ENCODE measurements around the gene ADAMTS2.

Gene ADAMTS2

GRCh38 chr5:179257176-179257682 is 88.0 kb downstream of the ADAMTS2 start:
- DNase-seq (ENCODE audit: low read depth, low spot score) = no peak
- Histone ChIP-seq H3K9me3 (ENCODE audit: low read depth, low read length) (no peaks in the 10 kb centered on the region), H3K27ac (no peak overlapping the region), H3K9ac (ENCODE audit: insufficient read length) (no peak overlapping the region), H3K36me3 (ENCODE audit: insufficient read depth, low read length) (no peaks in the 10 kb centered on the region), H3K4me3 (no peak overlapping the region)
- TF ChIP-seq EZH2 (IDR thresholded peaks at IDR 0.05) (no peak), FOXP2 (optimal IDR thresholded peaks at IDR 0.05; ENCODE audit: control extremely low read depth, extremely low read length, insufficient read depth) (no peak), POLR2AphosphoS5 (IDR thresholded peaks at IDR 0.05; ENCODE audit: borderline replicate concordance, low read depth, low read length) (no peak)

DNA sequence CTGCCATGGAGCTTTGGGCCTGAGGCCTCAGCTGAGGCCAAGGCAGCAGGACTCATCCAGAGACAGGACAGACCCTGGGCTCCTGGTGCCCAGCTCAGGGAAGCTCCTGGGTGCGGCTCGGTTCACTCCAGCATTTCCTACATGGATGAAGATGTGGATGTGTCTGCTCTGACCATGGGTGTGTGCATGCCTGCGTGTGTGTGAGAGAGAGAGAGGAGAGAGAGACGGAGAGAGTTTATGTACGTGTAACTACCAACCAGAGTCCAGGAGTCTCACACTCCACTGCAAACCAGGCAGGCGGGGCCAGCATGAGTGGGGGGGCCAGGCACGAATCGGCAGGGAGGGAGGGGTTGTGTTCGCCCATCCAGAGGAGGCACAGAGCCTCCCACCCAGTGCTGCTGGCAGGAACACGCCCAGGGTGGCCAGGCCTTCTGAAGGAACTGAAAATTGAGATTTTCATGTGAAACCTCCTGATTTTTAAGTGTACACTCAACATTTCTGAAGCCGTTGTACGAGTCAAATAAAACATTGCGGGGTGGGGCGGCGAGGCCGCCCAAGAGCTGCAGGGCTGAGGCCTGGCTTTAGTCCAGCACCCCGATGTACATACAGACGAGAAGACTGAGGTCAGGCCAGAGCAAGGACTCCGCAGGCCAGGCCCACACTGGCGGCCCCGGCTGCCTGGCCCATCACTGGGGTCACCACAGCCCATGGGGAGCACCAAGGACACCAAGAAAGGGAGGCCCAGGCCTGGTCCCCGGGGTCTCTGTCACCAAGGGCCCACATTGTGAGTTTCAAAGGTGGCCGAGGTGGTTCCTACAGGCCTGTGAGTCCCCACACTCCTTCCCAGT is 88.7 kb downstream of the ADAMTS2 start:
- Histone ChIP-seq H3K4me3 (no peak overlapping the region), H3K9me3 (ENCODE audit: low read depth, low read length) (no peaks in the 10 kb centered on the region), H3K27ac (no peak overlapping the region), H3K9ac (ENCODE audit: insufficient read length) (no peak overlapping the region), H3K36me3 (ENCODE audit: insufficient read depth, low read length) (no peaks in the 10 kb centered on the region)
- DNase-seq (ENCODE audit: low read depth, low spot score) = no peak
- TF ChIP-seq EZH2 (IDR thresholded peaks at IDR 0.05) = no peak
- TF ChIP-seq FOXP2 (optimal IDR thresholded peaks at IDR 0.05; ENCODE audit: control extremely low read depth, extremely low read length, insufficient read depth) = no peak
- no peak for TF ChIP-seq POLR2AphosphoS5 (IDR thresholded peaks at IDR 0.05; ENCODE audit: borderline replicate concordance, low read depth, low read length)

DNA sequence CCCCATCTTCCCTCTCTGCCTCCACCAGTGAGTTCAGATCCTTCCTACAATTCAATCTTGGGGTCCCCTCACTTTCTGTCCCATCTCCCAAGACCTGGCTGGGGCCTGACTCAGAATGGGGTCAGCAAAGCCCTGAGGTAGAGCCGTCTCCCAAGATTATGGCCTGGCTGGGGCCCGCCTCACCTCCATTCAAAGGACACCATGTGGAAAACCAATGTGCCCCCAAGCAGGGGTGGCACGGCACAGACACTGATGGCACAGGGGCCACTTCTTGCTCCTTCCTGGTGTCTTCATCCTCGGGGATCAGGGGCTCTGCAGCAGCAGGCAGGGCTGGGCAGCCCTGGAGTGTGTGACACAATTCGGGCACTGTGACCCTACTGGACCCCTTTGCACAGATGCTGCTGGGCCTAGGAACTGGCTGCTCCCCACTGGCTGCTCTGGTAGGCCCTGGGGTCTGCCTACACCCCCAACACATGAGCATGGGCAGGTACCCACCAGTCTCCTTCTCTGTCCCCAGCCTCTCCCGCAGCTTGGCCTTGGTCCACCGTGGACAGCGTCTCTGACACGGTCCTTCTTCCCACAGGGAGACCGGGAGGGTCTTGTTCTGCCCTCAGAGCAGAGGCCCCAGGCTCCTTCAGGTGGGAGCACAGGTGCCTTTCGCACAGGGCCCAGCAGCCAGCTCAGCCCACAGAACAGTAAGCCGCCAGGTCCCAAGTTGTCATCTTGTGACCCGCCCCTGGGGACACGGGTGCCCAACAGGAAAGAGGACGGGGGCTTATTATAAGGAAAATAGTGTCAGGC is 89.5 kb downstream of the ADAMTS2 start:
- Histone ChIP-seq H3K9me3 (ENCODE audit: low read depth, low read length) (no peaks in the 10 kb centered on the region), H3K9ac (ENCODE audit: insufficient read length) (no peak overlapping the region), H3K4me3 (no peak overlapping the region), H3K27ac (no peak overlapping the region), H3K36me3 (ENCODE audit: insufficient read depth, low read length) (no peaks in the 10 kb centered on the region)
- no peak for DNase-seq (ENCODE audit: low read depth, low spot score)
- TF ChIP-seq POLR2AphosphoS5 (IDR thresholded peaks at IDR 0.05; ENCODE audit: borderline replicate concordance, low read depth, low read length) (no peak), EZH2 (IDR thresholded peaks at IDR 0.05) (no peak), FOXP2 (optimal IDR thresholded peaks at IDR 0.05; ENCODE audit: control extremely low read depth, extremely low read length, insufficient read depth) (no peak)

GRCh38 chr5:179254638-179255271 is 90.5 kb downstream of the ADAMTS2 start:
- H3K9me3 ChIP-seq (ENCODE audit: low read depth, low read length) = no peaks in the 10 kb centered on the region
- no peaks in the 10 kb centered on the region for H3K36me3 ChIP-seq (ENCODE audit: insufficient read depth, low read length)
- TF ChIP-seq POLR2AphosphoS5 (IDR thresholded peaks at IDR 0.05; ENCODE audit: borderline replicate concordance, low read depth, low read length) (no peak), EZH2 (IDR thresholded peaks at IDR 0.05) (no peak), FOXP2 (optimal IDR thresholded peaks at IDR 0.05; ENCODE audit: control extremely low read depth, extremely low read length, insufficient read depth) (no peak)
- no peak overlapping the region for H3K9ac ChIP-seq (ENCODE audit: insufficient read length)
- no peak for DNase-seq (ENCODE audit: low read depth, low spot score)
- no peak overlapping the region for H3K4me3 ChIP-seq
- H3K27ac ChIP-seq = no peak overlapping the region

- Histone ChIP-seq H3K36me3 (ENCODE audit: insufficient read depth, low read length) (no peaks in the 10 kb centered on the region), H3K9ac (ENCODE audit: insufficient read length) (no peak overlapping the region), H3K9me3 (ENCODE audit: low read depth, low read length) (no peaks in the 10 kb centered on the region), H3K4me3 (no peak overlapping the region), H3K27ac (no peak overlapping the region)
- no peak for TF ChIP-seq FOXP2 (optimal IDR thresholded peaks at IDR 0.05; ENCODE audit: control extremely low read depth, extremely low read length, insufficient read depth)
- TF ChIP-seq POLR2AphosphoS5 (IDR thresholded peaks at IDR 0.05; ENCODE audit: borderline replicate concordance, low read depth, low read length) = no peak
- TF ChIP-seq EZH2 (IDR thresholded peaks at IDR 0.05) = no peak
- no peak for DNase-seq (ENCODE audit: low read depth, low spot score)
These were observed 91.5 kb downstream of the ADAMTS2 start for GRCh38 chr5:179253730-179254129.

GRCh38 chr5:179251276-179251969 is 93.8 kb downstream of the ADAMTS2 start:
- DNase-seq (ENCODE audit: low read depth, low spot score) = no peak
- no peak for TF ChIP-seq EZH2 (IDR thresholded peaks at IDR 0.05)
- TF ChIP-seq FOXP2 (optimal IDR thresholded peaks at IDR 0.05; ENCODE audit: control extremely low read depth, extremely low read length, insufficient read depth) = no peak
- TF ChIP-seq POLR2AphosphoS5 (IDR thresholded peaks at IDR 0.05; ENCODE audit: borderline replicate concordance, low read depth, low read length) = no peak
- Histone ChIP-seq H3K36me3 (ENCODE audit: insufficient read depth, low read length) (no peaks in the 10 kb centered on the region), H3K9me3 (ENCODE audit: low read depth, low read length) (no peaks in the 10 kb centered on the region), H3K4me3 (no peak overlapping the region), H3K27ac (no peak overlapping the region), H3K9ac (ENCODE audit: insufficient read length) (no peak overlapping the region)

GRCh38 chr5:179250561-179251225 is 94.6 kb downstream of the ADAMTS2 start:
- Histone ChIP-seq H3K9ac (ENCODE audit: insufficient read length) (no peak overlapping the region), H3K27ac (no peak overlapping the region), H3K4me3 (no peak overlapping the region), H3K9me3 (ENCODE audit: low read depth, low read length) (no peaks in the 10 kb centered on the region), H3K36me3 (ENCODE audit: insufficient read depth, low read length) (no peaks in the 10 kb centered on the region)
- no peak for TF ChIP-seq EZH2 (IDR thresholded peaks at IDR 0.05)
- TF ChIP-seq FOXP2 (optimal IDR thresholded peaks at IDR 0.05; ENCODE audit: control extremely low read depth, extremely low read length, insufficient read depth) = no peak
- no peak for TF ChIP-seq POLR2AphosphoS5 (IDR thresholded peaks at IDR 0.05; ENCODE audit: borderline replicate concordance, low read depth, low read length)
- no peak for DNase-seq (ENCODE audit: low read depth, low spot score)
